Measurements from ENCODE around the gene NDRG3.

The NDRG3 gene

GRCh38 chr20:36658300-36658699 lies 87.6 kb downstream of the NDRG3 start:
- H3K9me3 ChIP-seq (replicated peaks; ENCODE audit: insufficient read depth, low read length), result no peaks in the 10 kb centered on the region
- no peaks in the 10 kb centered on the region for H4K20me1 ChIP-seq (ENCODE audit: insufficient read depth, low read length)
- no peak overlapping the region for H2AFZ ChIP-seq (ENCODE audit: low read length)
- H3K4me1 ChIP-seq (ENCODE audit: low read length), result no peaks in the 10 kb centered on the region
- no peak for TF ChIP-seq EZH2 (optimal IDR thresholded peaks at IDR 0.05; ENCODE audit: low read depth, low read length)
- no peak for TF ChIP-seq EZH2phosphoT487 (IDR thresholded peaks at IDR 0.05; ENCODE audit: low read length)
- TF ChIP-seq CTCF (IDR thresholded peaks at IDR 0.05; ENCODE audit: low read length), result no peak
- H3K4me3 ChIP-seq (ENCODE audit: low read length), result no peak overlapping the region
- H3K36me3 ChIP-seq (replicated peaks; ENCODE audit: insufficient read depth, low read length), result no peaks in the 10 kb centered on the region
- H3K4me2 ChIP-seq (ENCODE audit: low read depth, low read length), result no peak overlapping the region
- no peaks in the 10 kb centered on the region for H3F3A ChIP-seq (ENCODE audit: insufficient read depth, low read length)
- H3K9me2 ChIP-seq (replicated peaks; ENCODE audit: insufficient read depth, low read length), result no peaks in the 10 kb centered on the region
- no peak for DNase-seq
- H3K79me2 ChIP-seq (ENCODE audit: low read length), result no peaks in the 10 kb centered on the region
- no peak overlapping the region for H3K27ac ChIP-seq (ENCODE audit: low read length)
- no peak overlapping the region for H3K9ac ChIP-seq (ENCODE audit: low read length)
- no peaks in the 10 kb centered on the region for H3K27me3 ChIP-seq (replicated peaks; ENCODE audit: insufficient read depth, low read length)

GRCh38 chr20:36656733-36657132 lies 89.2 kb downstream of the NDRG3 start:
- no peak overlapping the region for H3K4me2 ChIP-seq (ENCODE audit: low read depth, low read length)
- H3K4me1 ChIP-seq (ENCODE audit: low read length), result no peaks in the 10 kb centered on the region
- no peak overlapping the region for H3K9ac ChIP-seq (ENCODE audit: low read length)
- no peaks in the 10 kb centered on the region for H4K20me1 ChIP-seq (ENCODE audit: insufficient read depth, low read length)
- no peaks in the 10 kb centered on the region for H3K36me3 ChIP-seq (replicated peaks; ENCODE audit: insufficient read depth, low read length)
- DNase-seq, result no peak
- H3K79me2 ChIP-seq (ENCODE audit: low read length), result no peaks in the 10 kb centered on the region
- H3K27ac ChIP-seq (ENCODE audit: low read length), result no peak overlapping the region
- no peaks in the 10 kb centered on the region for H3K9me2 ChIP-seq (replicated peaks; ENCODE audit: insufficient read depth, low read length)
- no peaks in the 10 kb centered on the region for H3K9me3 ChIP-seq (replicated peaks; ENCODE audit: insufficient read depth, low read length)
- no peak overlapping the region for H3K4me3 ChIP-seq (ENCODE audit: low read length)
- H2AFZ ChIP-seq (ENCODE audit: low read length), result no peak overlapping the region
- TF ChIP-seq CTCF (IDR thresholded peaks at IDR 0.05; ENCODE audit: low read length) (no peak), EZH2phosphoT487 (IDR thresholded peaks at IDR 0.05; ENCODE audit: low read length) (no peak), EZH2 (optimal IDR thresholded peaks at IDR 0.05; ENCODE audit: low read depth, low read length) (no peak)
- H3K27me3 ChIP-seq (replicated peaks; ENCODE audit: insufficient read depth, low read length), result no peaks in the 10 kb centered on the region
- H3F3A ChIP-seq (ENCODE audit: insufficient read depth, low read length), result no peaks in the 10 kb centered on the region

- H3K36me3 ChIP-seq (replicated peaks; ENCODE audit: insufficient read depth, low read length), result no peaks in the 10 kb centered on the region
- no peak overlapping the region for H3K27ac ChIP-seq (ENCODE audit: low read length)
- no peak for DNase-seq
- H3K9me3 ChIP-seq (replicated peaks; ENCODE audit: insufficient read depth, low read length), result no peaks in the 10 kb centered on the region
- H2AFZ ChIP-seq (ENCODE audit: low read length), result no peak overlapping the region
- H3K9ac ChIP-seq (ENCODE audit: low read length), result no peak overlapping the region
- no peak for TF ChIP-seq EZH2 (optimal IDR thresholded peaks at IDR 0.05; ENCODE audit: low read depth, low read length)
- no peak for TF ChIP-seq CTCF (IDR thresholded peaks at IDR 0.05; ENCODE audit: low read length)
- TF ChIP-seq EZH2phosphoT487 (IDR thresholded peaks at IDR 0.05; ENCODE audit: low read length), result no peak
- no peak overlapping the region for H3K4me3 ChIP-seq (ENCODE audit: low read length)
- H3K79me2 ChIP-seq (ENCODE audit: low read length), result no peaks in the 10 kb centered on the region
- no peaks in the 10 kb centered on the region for H3K27me3 ChIP-seq (replicated peaks; ENCODE audit: insufficient read depth, low read length)
- H3K4me1 ChIP-seq (ENCODE audit: low read length), result no peaks in the 10 kb centered on the region
- no peaks in the 10 kb centered on the region for H4K20me1 ChIP-seq (ENCODE audit: insufficient read depth, low read length)
- H3K9me2 ChIP-seq (replicated peaks; ENCODE audit: insufficient read depth, low read length), result no peaks in the 10 kb centered on the region
- no peaks in the 10 kb centered on the region for H3F3A ChIP-seq (ENCODE audit: insufficient read depth, low read length)
- H3K4me2 ChIP-seq (ENCODE audit: low read depth, low read length), result no peak overlapping the region
These were observed 90.9 kb downstream of the NDRG3 start for GRCh38 chr20:36655004-36655403.
